ENCODE data around the gene PRSS53.

Gene PRSS53

DNA sequence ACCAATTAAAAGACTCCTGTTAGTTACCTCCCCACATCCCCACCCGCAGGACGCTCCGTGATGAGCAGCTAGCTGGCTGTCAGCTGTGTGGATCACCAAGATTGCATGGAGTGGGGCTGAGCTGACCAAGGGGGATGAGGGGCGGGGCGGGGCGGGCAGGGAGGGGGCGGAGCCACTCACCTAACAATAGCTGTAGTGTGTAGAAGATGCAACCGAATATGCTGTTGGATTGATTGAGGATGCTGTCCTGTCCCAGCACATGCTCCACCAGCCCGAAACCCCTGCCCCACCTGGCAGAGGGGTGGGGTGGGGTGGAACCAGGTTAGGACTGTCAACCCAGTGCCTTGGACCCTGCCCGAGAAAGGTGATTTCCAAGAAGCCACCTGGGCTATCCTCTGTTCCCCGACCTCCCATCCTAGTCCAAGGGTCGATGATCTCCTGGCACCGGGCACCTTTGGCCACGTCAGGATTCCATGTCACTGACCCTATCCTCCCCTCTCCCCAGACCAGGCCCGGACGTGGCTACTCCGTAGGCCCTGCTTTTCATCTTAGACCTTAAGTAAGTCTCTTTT, 4.5 kb upstream of the PRSS53 start:
- no peak for DNase-seq

DNA sequence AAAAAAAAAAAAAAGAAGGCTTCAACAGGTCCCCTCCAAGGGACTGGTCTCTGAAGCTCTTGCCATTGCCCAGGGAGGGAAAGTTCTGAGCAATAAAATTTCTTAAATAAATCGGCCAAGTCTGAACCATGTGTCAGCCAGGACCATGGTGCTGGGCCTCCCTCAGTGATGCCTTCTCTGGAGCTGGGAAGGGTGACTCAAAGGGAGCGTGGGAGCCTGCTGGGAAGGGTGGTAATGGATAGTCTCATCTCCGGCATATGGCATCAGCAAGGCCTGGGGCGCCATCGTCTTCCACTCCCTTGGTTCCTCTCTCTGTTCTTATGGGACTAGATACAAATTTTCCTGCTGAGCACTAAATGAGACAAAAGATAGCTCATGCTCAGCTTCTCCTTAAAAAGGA, 3.6 kb upstream of the PRSS53 start:
- DNase-seq: no peak

DNA sequence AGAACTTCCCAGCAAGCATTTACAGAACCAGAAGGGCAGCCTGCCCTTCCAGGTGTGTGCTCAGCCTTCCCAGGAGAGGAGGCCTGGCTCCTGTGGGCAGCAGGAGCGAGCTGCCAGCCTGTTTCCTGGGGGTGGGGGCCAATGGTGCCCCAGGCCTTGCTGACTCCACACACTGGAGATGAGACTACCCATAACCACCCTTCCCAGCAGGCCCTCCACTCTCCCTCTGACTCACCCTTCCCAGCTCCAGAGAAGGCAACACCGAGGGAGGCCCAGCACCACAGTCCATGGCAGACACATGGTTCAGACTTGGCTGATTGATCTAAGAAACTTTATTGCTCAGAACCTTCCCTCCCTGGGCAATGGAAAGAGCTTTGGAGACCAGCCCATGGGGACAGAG, 1.8 kb upstream of the PRSS53 start:
- no peak for DNase-seq

DNA sequence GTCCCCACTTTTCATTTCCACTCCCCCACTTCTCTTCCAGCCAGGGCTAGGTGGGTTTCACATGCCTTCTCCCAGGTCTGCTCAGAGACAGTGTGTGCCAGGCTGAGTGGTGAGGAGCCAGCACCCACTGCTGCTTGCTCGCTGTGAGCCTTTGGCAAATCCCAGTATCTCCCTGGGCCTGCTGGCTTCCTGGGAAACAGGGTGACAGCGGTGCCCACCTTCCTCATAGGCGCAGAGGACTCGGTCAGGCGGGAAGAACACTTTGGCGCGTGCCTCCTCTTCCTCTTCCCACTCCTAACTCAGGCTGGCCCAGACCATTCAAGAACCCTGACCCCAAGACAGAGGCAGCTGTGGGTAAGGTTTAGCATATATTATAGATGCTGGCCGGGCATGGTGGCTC, 456 bp upstream of the PRSS53 start:
- no peak for DNase-seq

DNA sequence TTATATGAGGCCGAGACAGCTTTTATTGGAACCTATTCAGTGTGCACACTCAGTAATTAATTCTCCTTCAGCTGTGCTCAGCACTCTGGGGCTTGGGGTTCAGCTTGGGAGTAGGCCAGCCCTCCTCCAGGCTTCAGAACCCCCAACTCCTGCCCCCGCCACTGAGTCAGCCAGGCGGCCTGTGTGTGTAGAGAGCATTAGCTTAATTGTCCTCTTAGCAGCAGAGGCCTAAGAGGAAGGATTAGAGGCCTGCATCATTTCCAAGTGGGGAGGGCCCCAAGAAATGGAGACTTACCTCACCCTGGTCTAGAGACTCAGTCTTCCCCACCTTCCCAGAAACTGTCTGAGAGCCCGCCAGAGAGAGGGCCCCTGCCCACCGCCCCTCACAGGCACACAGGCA, 772 bp downstream of the PRSS53 start:
- DNase-seq: no peak

DNA sequence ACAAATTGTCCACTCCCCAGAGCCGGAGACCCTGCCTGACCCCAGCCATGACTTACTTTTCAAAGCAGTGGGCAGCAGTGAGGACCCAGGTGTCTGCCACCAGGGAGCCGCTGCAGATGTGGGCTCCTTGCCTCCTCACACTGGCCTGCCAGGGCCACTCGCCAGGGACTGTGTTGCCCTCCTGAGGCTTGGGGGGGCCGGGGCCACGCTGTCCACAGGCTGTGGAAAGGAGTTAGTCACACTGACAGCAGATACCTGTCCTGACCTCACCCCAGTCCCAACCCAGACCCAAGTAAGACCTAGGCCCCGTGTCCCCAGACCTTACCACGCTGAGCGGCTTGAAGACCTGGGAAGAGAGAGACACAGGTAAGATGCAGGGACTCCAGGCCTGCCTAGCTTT, 1.3 kb downstream of the PRSS53 start:
- no peak for DNase-seq

DNA sequence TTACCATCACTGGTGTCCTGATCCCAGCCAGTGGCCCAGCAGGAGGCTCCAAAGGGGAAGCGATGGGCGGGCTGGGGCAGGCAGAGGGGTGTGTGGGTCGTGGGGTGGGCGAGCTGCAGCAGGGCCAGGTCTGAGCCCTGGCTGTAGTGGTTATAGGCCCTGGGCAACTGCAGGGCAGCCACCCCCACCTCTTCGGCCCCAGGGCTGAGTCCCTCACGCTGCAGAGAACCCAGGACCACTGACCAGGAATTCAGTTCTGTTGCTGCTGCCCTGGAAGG, 2.2 kb downstream of the PRSS53 start:
- no peak for DNase-seq

DNA sequence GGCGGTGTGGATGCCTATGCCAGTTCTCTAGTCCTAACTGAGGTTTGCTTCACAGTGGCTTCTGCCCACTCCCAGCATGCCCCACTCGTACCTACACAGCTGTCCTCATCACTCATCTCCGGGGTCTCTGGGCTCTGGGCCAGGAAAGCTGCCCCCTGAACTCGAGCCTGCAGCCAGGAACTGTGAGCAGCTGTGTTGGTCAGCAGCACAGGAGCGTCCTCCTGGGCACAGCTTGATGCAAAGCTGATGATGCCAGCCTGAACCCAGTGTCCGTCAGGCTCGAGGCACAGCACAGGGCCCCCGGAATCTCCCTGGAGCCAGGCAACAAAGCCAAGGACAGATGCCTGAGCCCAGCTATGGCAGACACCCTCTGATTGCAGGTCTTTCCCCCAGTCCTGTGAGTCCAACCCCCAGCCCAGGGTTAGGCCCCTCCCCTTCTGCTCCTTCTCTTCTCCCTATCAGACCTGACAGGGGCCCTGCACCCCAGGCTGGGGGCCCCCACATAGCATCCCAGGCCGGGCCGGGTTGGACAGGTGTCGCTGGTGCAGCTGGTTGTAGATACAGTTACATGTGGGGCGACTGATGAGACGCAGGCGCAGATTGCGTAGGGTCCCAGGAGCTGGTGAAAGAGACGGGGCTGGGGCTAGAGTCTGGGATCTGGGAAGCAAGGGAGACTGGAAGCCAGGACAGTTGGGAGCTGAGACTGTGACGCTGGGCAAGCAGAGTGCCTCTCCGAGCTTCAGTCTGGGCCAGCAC, 2.7 kb downstream of the PRSS53 start:
- DNase-seq: no peak

DNA sequence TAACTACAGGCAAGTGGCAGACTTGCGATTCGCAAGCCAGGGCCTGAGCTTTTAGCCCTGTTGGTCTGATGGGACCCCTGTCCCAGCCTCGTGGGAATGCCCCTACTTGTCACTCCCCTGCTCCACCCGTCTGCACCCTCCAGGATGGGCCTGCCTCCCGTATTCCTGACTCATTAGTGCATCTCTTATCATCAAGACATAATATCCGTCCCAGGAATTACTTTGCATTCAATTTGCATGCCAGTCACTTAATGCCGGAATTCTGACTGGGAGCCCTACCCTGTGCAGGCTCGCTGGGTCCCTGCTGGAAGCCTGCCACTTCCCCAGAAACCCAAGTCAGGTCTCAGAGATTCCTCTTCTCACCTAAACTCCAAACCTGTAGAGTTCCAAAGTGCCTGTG, 3.3 kb downstream of the PRSS53 start:
- DNase-seq: no peak

DNA sequence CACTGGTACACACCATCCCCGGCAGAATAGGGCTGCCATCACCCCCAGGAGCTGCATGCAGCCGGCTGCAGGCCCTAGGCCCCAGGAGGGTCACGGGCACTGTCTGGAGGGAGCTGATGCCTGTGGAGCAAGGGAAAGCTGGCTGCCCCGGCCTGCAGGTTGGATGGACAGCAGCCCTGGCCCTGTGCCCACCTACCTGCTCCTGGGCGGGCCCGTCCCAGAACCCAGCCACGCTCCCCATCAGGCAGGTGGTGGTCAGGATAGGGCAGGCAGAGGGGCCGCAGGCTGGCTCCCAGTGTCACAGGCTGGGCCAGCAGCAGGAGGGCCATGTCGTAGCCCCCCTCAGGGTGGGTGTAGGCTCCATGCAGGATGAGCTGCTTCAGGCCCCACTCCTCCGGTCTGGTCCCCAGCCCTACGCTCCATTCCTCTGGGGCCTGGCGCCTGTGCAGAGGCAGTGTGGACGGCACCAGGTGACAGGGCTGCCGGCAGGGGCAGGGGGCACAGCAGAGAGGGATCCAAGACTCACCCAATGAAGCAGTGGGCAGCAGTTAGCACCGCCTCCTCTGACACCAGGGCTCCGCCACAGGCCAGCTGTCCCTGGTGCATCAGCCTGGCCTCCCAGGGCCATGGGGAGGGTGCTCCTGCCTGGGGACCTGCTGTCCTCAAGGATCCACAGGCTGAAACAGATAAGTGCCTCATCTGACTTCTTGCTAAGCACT, 4.0 kb downstream of the PRSS53 start:
- no peak for DNase-seq

DNA sequence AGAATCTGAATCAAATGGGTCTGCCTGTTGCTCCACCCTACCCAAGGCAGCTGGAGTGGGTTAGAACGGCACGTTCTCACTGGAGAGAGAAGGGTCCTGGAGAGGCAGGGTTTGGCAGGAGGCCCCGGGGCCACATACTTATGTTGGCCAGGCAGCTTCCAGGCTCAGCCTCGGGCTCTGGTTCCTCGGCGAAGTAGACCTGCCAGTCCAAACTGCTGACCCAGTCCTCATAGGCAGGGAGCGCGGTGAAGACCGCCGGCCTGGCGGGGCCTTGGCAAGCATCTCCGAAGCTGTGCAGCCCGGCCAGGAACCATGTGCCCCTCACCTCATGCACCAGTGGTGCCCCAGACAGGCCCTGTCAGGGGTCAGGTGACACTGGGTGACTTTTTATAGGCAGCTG, 4.8 kb downstream of the PRSS53 start:
- DNase-seq: no peak

DNA sequence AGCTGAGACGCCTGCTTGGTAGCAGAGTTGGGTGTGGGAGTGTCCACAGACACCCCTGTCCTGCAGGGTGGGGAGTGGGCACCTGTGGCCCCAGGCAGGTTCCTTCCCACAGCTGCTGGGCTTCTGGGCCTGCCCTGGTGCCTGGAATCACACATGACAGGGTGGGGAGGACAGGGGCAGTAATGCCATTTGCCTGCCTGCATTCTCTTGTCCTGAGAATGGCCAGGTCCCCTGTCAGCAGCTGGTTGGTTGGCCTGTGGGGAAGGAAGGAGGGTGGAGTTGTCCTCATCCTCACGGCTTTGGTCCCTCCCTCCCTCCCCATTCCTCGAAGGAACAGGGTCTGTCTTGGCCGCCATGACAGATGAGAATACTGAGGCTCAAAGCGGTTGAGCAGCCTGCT, 5.2 kb downstream of the PRSS53 start:
- no peak for DNase-seq

DNA sequence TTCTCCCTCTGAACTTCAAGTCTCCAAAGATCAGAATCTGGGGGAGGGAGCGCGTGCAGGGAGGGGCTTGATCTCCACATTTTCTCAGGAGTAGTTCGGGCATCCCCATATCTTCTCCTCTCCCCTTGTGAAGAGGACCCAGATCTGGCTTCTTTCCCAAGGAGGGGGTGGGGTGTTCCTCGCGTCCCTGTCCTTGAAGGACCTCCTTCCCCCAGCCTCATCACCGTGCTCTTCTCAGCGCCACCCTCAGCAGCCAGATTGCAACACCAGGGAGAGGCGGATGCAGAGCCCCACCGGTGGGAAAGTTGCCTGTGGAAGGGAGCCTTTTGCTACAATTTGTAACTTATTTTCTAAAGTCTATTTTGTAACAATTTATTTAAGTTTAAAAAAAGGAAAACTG, 5.7 kb downstream of the PRSS53 start:
- no peak for DNase-seq

DNA sequence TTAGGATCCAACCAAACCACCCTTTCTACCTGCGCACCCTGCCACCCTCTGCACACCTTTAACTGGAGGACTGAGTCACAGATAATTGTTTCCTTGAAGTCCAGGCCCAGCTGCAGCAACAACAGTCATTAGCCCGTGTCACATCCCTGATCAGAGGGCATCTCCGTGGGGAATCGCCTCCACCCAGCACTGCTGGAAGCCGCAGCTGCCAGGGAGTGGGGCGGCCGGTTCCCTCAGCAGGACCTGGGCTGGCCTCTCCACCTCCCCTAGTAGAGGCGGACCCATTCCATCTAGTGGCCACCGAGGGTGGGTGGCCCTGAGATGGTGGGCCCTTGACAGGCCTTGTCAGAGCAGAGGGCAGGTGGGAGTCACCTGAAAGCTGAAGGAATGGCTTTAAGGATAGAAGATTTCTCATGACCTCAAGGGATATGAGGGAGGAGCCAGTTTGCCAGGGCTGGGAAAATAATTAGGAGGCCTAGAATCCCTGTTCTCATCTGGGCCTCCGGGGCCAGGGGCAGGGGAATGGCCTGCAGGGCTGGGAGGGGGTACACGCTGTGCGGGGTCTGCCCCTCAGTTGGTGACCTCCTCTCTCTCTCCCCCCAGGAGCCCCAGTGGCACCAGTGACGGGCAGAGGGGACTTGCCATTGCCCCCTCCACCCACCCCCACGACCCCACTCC, 6.2 kb downstream of the PRSS53 start:
- no peak for DNase-seq

DNA sequence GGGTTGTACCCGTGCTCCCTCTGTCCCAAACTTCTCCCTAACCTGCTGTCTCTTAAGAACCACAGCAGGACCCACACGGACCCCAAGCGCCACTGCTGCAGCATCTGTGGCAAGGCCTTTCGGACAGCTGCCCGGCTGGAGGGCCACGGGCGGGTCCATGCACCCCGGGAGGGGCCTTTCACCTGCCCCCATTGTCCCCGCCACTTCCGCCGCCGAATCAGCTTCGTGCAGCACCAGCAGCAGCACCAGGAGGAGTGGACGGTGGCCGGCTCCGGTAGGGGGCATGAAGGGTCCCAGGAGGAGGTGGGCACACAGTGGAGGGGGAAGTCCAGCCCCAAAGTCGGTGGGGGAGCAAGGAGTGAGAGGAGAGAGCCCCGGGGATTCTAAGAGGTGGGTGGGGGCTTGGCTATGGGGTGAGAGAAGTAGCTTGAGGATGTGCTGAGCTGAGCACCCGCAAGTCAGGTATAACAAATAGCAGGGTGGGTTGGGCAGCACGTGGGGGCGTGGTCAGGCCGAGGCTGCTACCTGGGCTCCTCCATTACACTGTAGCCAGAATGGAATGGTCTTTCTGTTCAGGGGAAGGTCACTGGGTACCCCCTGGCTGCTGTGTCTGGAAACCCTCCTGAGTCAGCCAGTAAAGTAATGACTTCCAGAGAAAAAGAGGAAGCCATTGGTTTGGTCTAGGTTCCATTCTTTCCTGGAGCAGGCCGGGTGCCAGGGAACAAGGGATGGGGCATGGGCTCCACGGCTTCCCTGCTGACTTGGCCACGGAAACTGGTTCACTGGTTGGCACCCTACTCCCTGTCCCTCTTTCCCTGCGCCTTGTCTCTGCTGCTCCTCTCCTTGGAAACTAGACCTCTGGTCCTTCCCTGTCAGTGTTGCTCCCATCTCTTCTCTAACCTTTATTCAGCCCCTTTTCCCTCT, 7.1 kb downstream of the PRSS53 start:
- no peak for DNase-seq

DNA sequence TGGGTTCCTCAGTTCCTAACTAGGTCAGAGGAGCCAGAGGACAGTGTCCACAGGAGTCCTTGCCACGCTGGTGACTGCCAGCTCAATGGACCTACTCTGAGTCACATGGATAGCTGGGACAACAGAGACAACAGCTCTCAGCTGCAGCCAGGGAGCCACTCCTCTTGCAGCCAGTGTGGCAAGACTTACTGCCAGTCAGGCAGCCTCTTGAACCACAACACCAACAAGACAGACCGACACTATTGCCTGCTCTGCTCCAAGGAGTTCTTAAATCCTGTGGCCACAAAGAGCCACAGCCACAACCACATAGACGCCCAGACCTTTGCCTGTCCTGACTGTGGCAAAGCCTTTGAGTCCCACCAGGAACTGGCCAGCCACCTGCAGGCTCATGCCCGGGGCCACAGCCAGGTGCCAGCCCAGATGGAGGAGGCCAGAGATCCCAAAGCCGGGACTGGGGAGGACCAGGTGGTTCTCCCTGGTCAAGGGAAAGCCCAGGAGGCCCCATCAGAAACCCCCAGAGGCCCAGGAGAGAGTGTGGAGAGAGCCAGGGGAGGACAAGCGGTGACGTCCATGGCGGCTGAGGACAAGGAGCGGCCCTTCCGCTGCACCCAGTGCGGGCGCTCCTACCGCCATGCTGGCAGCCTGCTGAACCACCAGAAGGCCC, 7.9 kb downstream of the PRSS53 start:
- DNase-seq: no peak

DNA sequence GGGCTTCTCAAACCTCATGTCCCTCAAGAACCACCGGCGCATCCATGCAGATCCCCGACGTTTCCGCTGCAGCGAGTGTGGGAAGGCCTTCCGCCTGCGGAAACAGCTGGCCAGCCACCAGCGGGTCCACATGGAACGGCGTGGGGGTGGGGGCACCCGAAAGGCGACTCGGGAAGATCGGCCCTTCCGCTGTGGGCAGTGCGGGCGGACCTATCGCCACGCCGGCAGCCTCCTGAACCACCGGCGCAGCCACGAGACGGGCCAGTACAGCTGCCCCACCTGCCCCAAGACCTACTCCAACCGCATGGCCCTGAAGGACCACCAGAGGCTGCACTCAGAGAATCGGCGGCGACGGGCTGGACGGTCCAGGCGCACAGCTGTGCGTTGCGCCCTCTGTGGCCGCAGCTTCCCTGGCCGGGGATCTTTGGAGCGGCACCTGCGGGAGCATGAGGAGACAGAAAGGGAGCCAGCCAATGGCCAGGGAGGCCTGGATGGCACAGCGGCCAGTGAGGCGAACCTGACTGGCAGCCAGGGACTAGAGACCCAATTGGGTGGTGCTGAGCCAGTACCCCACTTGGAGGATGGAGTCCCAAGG, 8.6 kb downstream of the PRSS53 start:
- DNase-seq: no peak

DNA sequence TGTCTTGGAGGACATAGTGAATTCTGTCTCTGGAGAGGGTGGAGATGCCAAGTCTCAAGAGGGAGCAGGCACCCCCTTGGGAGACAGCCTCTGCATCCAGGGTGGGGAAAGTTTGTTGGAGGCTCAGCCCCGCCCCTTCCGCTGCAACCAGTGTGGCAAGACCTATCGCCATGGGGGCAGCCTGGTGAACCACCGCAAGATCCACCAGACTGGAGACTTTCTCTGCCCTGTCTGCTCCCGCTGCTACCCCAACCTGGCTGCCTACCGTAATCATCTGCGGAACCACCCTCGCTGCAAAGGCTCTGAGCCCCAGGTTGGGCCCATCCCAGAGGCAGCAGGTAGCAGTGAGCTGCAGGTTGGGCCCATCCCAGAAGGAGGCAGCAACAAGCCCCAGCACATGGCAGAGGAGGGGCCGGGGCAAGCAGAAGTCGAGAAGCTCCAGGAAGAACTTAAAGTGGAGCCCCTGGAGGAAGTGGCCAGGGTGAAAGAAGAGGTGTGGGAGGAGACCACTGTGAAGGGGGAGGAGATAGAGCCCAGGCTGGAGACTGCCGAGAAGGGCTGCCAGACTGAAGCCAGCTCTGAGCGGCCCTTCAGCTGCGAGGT, 9.3 kb downstream of the PRSS53 start:
- no peak for DNase-seq

DNA sequence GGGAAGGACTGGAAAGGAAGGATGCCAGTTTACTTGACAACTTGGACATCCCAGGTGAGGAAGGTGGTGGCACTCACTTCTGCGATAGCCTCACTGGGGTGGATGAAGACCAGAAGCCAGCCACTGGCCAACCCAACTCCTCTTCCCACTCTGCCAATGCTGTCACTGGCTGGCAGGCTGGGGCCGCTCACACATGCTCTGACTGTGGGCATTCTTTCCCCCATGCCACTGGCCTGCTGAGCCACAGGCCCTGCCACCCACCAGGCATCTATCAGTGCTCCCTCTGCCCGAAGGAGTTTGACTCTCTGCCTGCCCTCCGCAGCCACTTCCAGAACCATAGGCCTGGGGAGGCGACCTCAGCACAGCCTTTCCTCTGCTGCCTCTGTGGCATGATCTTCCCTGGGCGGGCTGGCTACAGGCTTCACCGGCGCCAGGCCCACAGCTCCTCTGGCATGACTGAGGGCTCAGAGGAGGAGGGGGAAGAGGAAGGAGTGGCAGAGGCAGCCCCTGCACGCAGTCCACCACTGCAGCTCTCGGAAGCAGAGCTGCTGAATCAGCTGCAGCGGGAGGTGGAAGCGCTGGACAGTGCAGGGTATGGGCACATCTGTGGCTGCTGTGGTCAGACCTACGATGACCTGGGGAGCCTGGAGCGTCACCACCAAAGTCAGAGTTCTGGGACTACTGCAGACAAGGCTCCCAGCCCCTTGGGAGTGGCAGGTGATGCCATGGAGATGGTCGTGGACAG, 10.0 kb downstream of the PRSS53 start:
- no peak for DNase-seq

DNA sequence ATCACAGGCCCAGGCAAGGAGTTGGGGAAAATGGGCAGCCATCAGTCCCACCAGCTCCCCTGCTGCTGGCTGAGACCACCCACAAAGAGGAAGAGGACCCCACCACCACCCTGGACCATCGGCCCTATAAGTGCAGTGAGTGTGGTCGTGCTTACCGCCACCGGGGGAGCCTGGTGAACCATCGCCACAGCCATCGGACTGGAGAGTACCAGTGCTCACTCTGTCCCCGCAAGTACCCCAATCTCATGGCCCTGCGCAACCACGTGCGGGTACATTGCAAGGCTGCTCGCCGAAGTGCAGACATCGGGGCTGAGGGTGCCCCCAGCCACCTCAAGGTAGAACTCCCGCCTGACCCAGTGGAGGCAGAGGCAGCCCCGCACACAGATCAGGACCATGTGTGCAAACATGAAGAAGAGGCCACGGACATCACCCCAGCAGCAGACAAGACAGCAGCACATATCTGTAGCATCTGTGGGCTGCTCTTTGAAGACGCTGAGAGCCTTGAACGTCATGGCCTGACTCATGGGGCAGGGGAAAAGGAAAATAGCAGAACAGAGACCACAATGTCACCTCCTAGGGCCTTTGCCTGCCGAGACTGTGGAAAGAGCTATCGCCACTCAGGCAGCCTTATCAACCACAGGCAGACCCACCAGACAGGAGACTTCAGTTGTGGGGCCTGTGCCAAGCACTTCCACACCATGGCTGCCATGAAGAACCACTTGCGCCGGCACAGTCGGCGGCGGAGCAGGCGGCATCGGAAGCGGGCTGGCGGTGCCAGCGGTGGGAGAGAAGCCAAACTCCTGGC, 10.9 kb downstream of the PRSS53 start:
- no peak for DNase-seq
